ENCODE results near the gene SV2C.

DNA sequence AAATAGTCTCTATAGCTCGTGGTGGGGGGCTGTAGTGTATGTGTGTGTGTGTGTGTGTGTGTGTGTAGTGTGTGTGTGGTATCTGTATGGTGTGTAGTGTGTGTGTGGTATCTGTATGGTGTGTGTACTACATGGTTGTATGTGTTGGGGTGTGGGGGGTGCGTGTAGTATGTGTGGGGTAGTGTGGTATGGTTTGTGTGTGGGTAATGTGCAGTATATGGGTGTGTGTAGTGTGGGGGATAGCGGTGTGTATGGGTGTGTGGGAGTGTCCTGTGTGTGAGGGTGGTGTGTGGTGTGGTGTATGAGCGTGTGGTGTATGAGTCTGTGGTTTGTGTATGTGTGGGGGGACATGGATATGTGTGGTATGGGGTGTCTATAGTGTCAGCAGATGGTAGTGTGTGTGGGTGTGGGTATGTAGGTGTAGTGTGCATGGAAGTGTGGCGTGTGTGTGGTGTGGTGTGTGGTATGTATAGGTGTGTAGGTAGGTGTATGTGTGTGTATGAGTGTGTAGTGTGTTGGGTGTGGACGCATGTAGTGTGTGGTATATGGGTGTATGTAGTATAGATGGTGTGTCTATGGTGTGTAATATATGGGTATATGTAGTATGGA lies 174.1 kb downstream of the SV2C start:
- TF ChIP-seq, protein P1, sequence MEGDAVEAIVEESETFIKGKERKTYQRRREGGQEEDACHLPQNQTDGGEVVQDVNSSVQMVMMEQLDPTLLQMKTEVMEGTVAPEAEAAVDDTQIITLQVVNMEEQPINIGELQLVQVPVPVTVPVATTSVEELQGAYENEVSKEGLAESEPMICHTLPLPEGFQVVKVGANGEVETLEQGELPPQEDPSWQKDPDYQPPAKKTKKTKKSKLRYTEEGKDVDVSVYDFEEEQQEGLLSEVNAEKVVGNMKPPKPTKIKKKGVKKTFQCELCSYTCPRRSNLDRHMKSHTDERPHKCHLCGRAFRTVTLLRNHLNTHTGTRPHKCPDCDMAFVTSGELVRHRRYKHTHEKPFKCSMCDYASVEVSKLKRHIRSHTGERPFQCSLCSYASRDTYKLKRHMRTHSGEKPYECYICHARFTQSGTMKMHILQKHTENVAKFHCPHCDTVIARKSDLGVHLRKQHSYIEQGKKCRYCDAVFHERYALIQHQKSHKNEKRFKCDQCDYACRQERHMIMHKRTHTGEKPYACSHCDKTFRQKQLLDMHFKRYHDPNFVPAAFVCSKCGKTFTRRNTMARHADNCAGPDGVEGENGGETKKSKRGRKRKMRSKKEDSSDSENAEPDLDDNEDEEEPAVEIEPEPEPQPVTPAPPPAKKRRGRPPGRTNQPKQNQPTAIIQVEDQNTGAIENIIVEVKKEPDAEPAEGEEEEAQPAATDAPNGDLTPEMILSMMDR (IDR thresholded peaks at IDR 0.05) = no peak
- no peak for TF ChIP-seq POLR2A (IDR thresholded peaks at IDR 0.05)
